Type B pancreatic cell (in vitro differentiated cells): ENCODE data around the gene AGO3. TPM values are rescaled to one million over a fixed set of nuclear protein-coding genes. Genes with fewer than 3 reads are reported as not detected.
A peak's percentile ranks its signal among the peaks of the same experiment; 100 is the strongest.

Source experiments
- DNase-seq: peaks from one replicate; pipeline ENCODE4 v3.0.0; 2021; ENCODE audit warnings: mixed read lengths; ENCODE audit not compliant: unreplicated experiment; ENCODE audit errors: extremely low spot score
- H3K27ac Mint-ChIP-seq: 2 replicates; pipeline ENCODE4 v1.8.0; 2021; ENCODE audit warnings: mild to moderate bottlenecking, mixed read lengths
- H3K27me3 Mint-ChIP-seq: 2 replicates; pipeline ENCODE4 v1.8.0; 2021; ENCODE audit warnings: mixed read lengths
- H3K36me3 Mint-ChIP-seq: 2 replicates; pipeline ENCODE4 v1.8.0; 2021; ENCODE audit warnings: mixed read lengths
- H3K4me1 Mint-ChIP-seq: one replicate; pipeline ENCODE4 v1.8.0; 2021; ENCODE audit warnings: mixed read lengths; ENCODE audit not compliant: unreplicated experiment
- H3K4me3 Mint-ChIP-seq: 2 replicates; pipeline ENCODE4 v1.8.0; 2021; ENCODE audit warnings: mild to moderate bottlenecking, mixed read lengths
- H3K9me3 Mint-ChIP-seq: 2 replicates; pipeline ENCODE4 v1.8.0; 2021; ENCODE audit warnings: mixed read lengths
- total RNA-seq: library from RNA; stranded (reverse); gene quantifications from 2 replicates; pipeline ENCODE4 v1.2.1, GENCODE V29; 2021; ENCODE audit warnings: low replicate concordance
- TF ChIP-seq, protein P1 (sequence below): fragments of 200-600 bp; sonication (generic); conservative IDR thresholded peaks from 2 replicates; pipeline ENCODE4 v1.5.0; 2021; ENCODE audit warnings: antibody characterized with exemption, mild to moderate bottlenecking

Gene AGO3
- total RNA-seq, 1 donor from 2014 or later = 30.6 TPM

DNA sequence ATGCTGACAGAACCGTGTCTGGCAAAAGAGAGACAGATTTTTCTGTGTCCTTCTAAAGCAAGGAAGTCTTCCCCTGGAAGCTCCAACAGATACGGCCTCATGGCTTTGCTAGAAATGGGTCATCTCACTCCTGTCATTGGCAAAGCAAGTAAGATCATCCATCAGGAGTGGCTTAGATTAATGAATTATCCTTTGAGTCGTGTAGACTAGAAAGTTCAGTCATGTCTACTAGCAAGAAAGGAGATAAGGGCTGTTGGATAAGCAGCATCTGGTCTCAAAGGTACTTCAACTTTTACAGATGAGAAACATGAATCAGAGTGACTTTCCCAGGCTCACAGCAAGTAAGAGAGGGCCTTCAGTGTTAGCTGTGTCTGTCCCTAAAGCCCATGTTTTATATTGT lies 3.4 kb upstream of the AGO3 start:
- no peaks in the 10 kb centered on the region for H3K9me3 Mint-ChIP-seq
- no peaks in the 10 kb centered on the region for H3K27me3 Mint-ChIP-seq
- H3K27ac Mint-ChIP-seq = no peak overlapping the region
- H3K4me3 Mint-ChIP-seq = no peak overlapping the region
- TF ChIP-seq, protein P1, sequence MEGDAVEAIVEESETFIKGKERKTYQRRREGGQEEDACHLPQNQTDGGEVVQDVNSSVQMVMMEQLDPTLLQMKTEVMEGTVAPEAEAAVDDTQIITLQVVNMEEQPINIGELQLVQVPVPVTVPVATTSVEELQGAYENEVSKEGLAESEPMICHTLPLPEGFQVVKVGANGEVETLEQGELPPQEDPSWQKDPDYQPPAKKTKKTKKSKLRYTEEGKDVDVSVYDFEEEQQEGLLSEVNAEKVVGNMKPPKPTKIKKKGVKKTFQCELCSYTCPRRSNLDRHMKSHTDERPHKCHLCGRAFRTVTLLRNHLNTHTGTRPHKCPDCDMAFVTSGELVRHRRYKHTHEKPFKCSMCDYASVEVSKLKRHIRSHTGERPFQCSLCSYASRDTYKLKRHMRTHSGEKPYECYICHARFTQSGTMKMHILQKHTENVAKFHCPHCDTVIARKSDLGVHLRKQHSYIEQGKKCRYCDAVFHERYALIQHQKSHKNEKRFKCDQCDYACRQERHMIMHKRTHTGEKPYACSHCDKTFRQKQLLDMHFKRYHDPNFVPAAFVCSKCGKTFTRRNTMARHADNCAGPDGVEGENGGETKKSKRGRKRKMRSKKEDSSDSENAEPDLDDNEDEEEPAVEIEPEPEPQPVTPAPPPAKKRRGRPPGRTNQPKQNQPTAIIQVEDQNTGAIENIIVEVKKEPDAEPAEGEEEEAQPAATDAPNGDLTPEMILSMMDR = no peak
- no peak for DNase-seq
- H3K36me3 Mint-ChIP-seq = peaks cover 14% of the 10 kb centered on the region
- H3K4me1 Mint-ChIP-seq = peaks cover 14% of the 10 kb centered on the region

DNA sequence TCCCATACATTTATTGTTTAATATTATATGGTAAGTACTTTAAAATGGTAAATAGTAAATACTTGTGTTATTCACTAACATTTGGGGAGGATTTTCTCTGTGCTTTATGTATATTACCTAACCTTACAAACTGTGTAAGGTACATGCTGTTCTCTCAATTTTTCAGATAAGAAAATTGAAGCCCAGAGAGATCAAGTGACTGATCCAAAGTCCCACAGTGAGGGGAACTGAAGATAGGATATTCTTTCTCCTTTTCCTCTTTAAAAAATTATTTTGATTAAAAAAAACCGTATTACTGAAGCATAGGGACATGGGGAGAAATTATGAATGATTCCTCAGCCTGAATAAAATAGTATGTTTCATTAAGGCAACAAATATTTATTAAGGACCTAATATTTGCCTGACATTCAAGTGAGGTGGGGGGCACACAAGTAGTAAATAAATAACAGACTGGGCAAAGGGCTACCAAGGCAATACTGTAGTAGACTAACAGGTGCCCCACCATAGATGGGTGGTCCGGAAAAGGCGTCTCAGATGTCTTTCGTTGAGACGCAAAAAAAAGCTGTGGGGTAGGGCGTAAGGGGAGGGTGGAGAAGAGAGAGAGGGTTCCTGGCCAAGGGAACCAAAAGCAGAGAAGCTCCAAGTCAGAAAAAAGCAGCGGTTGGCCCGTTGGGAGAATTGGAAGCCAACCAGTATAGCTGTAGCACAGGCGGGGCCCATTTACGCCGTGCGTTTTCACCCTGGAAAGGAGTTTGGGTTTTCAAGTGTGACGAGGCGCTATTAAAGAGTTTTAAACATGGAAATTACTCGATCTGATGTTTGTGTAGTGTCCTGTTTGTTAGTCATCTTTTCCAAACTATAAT lies 944 bp upstream of the AGO3 start:
- no peak for DNase-seq
- TF ChIP-seq, protein P1 = no peak
- H3K36me3 Mint-ChIP-seq = peaks cover 4% of the 10 kb centered on the region
- no peaks in the 10 kb centered on the region for H3K9me3 Mint-ChIP-seq
- peak overlapping the region; percentile 95 for H3K4me3 Mint-ChIP-seq
- H3K4me1 Mint-ChIP-seq = peaks cover 30% of the 10 kb centered on the region
- no peaks in the 10 kb centered on the region for H3K27me3 Mint-ChIP-seq
- peak overlapping the region; percentile 98 for H3K27ac Mint-ChIP-seq

DNA sequence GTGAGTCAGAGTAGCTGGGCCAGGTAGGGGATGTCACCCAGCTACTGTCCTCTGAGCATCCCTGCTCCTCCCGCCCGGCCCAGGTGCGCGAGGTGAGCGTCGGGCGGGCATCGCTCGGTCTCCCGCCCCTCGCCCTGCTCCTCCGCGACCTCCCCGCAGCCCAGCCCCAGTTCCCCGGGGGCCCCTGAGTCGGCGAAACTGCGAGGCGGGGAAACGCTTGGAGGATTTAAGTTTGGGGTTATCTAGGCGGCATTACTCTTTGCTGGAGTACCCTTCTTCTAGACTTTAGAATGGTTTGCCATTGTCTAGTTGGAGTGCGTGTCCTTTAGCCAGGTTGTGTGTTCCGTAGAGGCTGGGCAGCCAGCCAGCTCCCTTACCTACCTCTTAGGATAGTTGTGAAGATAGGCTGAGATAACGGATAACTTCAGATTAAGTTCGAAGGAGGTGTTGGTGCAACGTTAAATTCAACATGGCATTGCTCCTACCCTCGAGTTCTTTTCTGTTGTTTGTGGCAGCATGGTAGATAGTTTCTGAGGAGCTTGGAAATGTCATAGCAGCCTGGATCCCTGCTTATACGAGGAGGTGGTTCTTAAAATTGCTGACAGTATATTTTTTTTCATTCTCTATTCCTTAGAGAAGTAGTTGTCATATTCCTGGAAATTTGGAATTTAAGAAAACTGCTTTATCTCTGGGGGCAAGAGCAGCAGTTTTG lies 697 bp downstream of the AGO3 start:
- Mint-ChIP-seq H3K4me3 (peak overlapping the region; percentile 95), H3K9me3 (no peaks in the 10 kb centered on the region), H3K27ac (peak overlapping the region; percentile 92), H3K36me3 (peaks cover 4% of the 10 kb centered on the region), H3K27me3 (no peaks in the 10 kb centered on the region), H3K4me1 (peaks cover 35% of the 10 kb centered on the region)
- DNase-seq = no peak
- TF ChIP-seq, protein P1 = no peak

DNA sequence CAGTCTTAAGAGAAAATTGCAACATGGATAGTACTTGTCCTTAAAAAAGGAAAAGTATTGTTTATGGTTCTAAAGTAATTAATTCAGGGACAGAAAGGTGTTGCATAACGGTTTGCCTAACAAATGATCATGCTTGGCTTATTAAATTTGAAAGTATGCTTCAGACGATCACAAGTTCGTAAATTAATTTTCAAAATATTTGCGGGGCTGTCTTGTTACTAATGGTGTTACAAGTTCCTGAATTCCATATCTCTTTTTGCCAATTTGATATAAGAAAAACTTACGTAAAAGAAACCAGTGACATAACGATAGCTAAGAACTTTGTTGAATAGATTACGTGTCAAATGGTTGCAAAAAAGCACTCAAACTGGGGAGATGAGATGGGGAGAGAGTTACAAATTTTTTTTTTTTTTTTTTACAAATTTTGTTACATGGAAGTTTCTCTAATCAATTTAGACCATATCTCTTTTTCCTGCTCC lies 1.3 kb downstream of the AGO3 start:
- peaks cover 35% of the 10 kb centered on the region for H3K4me1 Mint-ChIP-seq
- peaks cover 4% of the 10 kb centered on the region for H3K36me3 Mint-ChIP-seq
- peak overlapping the region; percentile 10 for H3K27ac Mint-ChIP-seq
- TF ChIP-seq, protein P1 = no peak
- no peak for DNase-seq
- H3K4me3 Mint-ChIP-seq = peak overlapping the region; percentile 95
- H3K27me3 Mint-ChIP-seq = no peaks in the 10 kb centered on the region
- no peaks in the 10 kb centered on the region for H3K9me3 Mint-ChIP-seq

DNA sequence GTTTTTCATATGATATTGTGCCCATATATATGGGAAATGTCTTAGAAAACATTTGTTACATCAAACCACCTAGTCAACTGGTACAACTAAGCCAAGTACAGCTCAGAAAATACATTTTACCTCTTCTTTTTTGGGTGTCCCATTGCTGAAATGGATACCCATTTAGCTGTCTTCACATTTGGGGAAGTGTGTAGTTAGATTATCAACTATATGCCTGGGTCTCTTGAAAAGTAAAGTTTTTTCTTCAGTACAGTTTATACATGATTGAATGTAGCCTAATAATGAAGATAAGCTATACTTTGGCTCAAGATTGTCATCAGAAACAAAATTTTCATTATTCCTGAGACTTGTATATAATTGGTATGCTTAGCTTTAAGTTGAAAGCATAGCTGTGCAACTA lies 2.0 kb downstream of the AGO3 start:
- H3K27ac Mint-ChIP-seq = peak overlapping the region; percentile 10
- no peaks in the 10 kb centered on the region for H3K27me3 Mint-ChIP-seq
- no peak for DNase-seq
- peaks cover 4% of the 10 kb centered on the region for H3K36me3 Mint-ChIP-seq
- H3K4me3 Mint-ChIP-seq = peak overlapping the region; percentile 95
- no peaks in the 10 kb centered on the region for H3K9me3 Mint-ChIP-seq
- peaks cover 35% of the 10 kb centered on the region for H3K4me1 Mint-ChIP-seq
- TF ChIP-seq, protein P1 = no peak
